Activated CD4-positive, alpha-beta T cell treated with anti-CD3 and anti-CD28 coated beads, Interleukin-2, amount 10 ng/mL, durations not matched to agents 7 days and 5 days (primary cell): ENCODE results near the gene RXFP2. TPM values are rescaled to one million over a fixed set of nuclear protein-coding genes. Genes with fewer than 3 reads are reported as not detected.
A peak's percentile ranks its signal among the peaks of the same experiment; 100 is the strongest.

Experiments
- CTCF ChIA-PET: fragments of 350-600 bp; sonication (Branson Sonifier 250); formaldehyde crosslinking; loops from one replicate; lab custom pipeline; 2021; ENCODE audit warnings: antibody characterized with exemption; lab: Charles Lee
- POLR2A ChIA-PET: fragments of 350-600 bp; sonication (Branson Sonifier 250); formaldehyde crosslinking; loops from one replicate; lab custom pipeline; 2021; ENCODE audit warnings: antibody characterized with exemption; lab: Charles Lee
- DNase-seq: peaks from one replicate; pipeline ENCODE4 v3.0.0-alpha.2; 2020
- H3K27ac Mint-ChIP-seq: one replicate; pipeline ENCODE4 v1.8.0; 2021; ENCODE audit warnings: mild to moderate bottlenecking, moderate library complexity, mixed read lengths
- H3K27me3 Mint-ChIP-seq: one replicate; pipeline ENCODE4 v1.8.0; 2021; ENCODE audit warnings: mixed read lengths
- H3K36me3 Mint-ChIP-seq: one replicate; pipeline ENCODE4 v1.8.0; 2021; ENCODE audit warnings: low read depth, mixed read lengths
- H3K4me1 Mint-ChIP-seq: one replicate; pipeline ENCODE4 v1.8.0; 2021; ENCODE audit warnings: mixed read lengths
- H3K4me3 Mint-ChIP-seq: one replicate; pipeline ENCODE4 v1.8.0; 2021; ENCODE audit warnings: mild to moderate bottlenecking, moderate library complexity, mixed read lengths
- H3K9me3 Mint-ChIP-seq: one replicate; pipeline ENCODE4 v1.8.0; 2021; ENCODE audit warnings: mixed read lengths
- total RNA-seq, 2 experiments: library from RNA; stranded (reverse); gene quantifications; one replicate each; pipeline ENCODE4 v1.2.3, GENCODE V29; 2021

Gene RXFP2
- total RNA-seq, 2 experiments from 2014 or later = not detected

DNA sequence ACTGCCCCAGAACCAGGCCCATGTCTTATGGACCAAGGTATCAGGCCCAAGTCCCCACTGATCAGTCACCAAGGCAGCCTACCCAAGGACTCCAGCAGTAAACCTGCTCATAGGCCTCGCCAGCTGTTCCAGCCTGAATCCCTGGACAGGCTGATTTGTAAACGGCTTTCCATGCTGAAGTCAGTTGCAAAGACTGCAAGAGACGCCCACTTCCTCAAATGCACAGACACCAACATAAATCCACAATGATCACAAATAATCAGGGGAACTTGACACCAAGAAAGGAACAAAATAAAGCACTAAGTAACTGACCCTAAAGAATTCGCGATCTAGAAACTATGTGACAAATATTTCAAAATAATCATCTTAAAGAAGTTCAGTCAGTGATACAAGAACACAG is 75.2 kb downstream of the RXFP2 start:
- H3K36me3 Mint-ChIP-seq = peaks cover 5% of the 10 kb centered on the region
- ChIA-PET POLR2A (no interaction called here), CTCF (no interaction called here)
- no peak for DNase-seq
- H3K27ac Mint-ChIP-seq = no peak overlapping the region
- no peaks in the 10 kb centered on the region for H3K4me1 Mint-ChIP-seq
- peaks cover 11% of the 10 kb centered on the region for H3K27me3 Mint-ChIP-seq
- peaks cover 15% of the 10 kb centered on the region for H3K9me3 Mint-ChIP-seq
- H3K4me3 Mint-ChIP-seq = no peak overlapping the region

DNA sequence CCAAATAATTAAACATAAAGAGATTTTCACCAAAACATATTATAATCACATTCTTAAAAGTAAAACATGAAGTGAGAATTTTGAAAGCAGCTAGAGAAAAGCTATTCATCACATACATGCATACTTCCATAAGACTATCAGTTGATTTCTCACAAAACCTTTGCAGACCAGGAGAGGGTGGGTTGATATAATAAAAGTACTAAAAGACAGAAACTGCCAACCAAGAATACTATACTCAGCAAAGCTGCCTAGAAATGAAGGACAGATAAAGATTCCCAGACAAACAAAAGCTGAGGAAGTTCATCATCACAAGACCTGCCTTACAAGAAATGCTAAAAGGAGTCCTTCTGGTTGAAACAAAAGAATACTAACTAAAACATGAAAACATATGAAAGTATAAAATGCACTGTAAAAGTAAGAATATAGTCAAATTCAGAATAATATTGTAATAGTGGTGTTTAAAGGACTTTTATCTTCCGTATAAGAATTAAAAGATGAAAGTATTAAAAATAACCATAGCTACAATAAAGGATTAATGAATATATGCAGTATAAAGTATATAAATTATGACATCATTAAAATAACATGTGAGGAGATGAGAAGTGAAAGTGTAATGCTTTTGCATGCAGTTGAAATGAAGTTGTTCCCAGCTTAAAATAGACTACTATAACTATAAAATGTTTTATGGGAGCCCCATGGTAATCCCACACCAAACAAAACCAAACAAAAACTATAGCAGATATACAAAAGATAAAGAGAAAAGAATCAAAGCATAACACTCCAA is 76.2 kb downstream of the RXFP2 start:
- no peak for DNase-seq
- CTCF ChIA-PET = no interaction called here
- Mint-ChIP-seq H3K36me3 (peaks cover 5% of the 10 kb centered on the region), H3K27me3 (peaks cover 11% of the 10 kb centered on the region), H3K9me3 (peaks cover 13% of the 10 kb centered on the region), H3K27ac (no peak overlapping the region), H3K4me3 (no peak overlapping the region), H3K4me1 (no peaks in the 10 kb centered on the region)
- POLR2A ChIA-PET = no interaction called here

DNA sequence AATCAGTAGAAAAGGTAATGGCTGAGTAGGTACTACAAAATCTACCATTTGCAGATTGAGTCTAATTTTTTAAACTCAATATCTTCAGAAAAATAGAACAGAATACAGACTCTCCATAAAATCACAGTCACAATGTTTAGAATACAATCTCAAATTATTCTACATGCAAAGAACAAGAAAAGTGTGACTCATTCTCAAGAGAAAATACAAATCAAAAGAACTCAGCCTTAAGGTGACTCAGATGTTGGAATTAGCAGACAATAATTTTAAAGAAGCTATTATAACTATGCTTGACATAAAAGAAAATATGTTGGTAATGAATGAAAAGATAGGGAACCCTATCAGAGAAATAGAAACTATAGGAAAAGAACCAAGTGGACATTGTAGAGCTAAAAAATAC is 78.9 kb downstream of the RXFP2 start:
- H3K27me3 Mint-ChIP-seq = peaks cover 10% of the 10 kb centered on the region
- POLR2A ChIA-PET = no interaction called here
- CTCF ChIA-PET = interaction anchor here (0.6 kb wide), 1 partner anchor 10 kb away, joined by 3 read pairs; no protein-coding TSS in a partner anchor
- peaks cover 4% of the 10 kb centered on the region for H3K36me3 Mint-ChIP-seq
- no peak overlapping the region for H3K4me3 Mint-ChIP-seq
- H3K9me3 Mint-ChIP-seq = peaks cover 9% of the 10 kb centered on the region
- H3K27ac Mint-ChIP-seq = no peak overlapping the region
- DNase-seq = no peak
- H3K4me1 Mint-ChIP-seq = no peaks in the 10 kb centered on the region

DNA sequence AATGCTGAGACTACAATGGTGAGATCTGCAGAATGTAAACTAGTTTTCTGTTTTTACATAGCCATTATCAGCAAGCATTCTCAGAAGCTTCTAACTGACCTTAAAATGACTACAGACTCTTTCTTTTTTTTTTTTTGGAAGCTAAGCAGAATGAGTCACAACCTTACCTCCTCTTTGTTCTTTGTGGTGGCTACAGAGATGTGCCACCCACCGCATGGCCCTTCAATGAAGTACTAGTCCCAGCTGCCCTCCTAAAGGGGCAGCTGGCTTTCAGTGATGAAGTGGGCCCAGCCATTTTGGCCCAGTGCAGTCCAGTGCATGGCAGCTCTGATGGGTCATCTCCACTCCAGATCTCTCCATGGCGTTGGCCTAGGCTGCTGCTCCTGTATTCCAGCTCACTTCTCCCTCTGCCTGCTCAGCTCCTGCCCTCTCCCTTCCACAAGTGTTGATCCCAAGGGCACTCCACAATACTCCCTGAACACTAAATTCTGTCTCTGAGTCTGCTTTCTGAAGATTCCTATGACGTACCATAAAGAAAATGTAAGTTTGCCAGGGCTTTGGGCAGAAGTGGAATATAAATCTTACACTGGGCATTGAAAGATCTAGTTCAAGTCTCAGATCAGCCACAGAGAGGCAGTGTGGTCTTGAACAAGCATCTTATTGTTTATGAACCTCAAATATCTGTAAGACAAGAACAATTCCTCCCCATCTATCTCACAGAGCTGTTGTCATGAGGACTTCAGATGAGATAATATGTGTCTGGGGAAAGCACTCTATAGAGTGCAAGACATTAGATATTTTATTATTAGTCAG is 85.6 kb downstream of the RXFP2 start:
- POLR2A ChIA-PET = no interaction called here

DNA sequence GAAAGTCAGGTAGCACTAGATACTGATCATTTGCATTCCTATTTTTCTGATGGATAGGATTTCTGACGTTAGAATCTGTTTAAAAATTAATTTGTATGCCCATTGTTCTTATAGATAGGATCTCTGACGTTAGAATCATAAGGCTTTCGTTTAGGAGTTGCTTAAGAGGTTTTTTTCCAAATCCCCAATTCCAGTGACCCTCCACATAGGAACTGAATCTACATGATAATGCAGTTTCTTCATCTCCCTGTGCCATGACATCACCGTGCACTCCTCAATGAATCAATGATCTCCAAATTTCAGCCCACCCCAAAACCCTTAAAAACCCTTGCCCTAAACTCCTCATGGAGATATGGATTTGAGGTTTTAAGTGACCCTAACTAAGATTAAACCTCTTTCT is 87.2 kb downstream of the RXFP2 start:
- CTCF ChIA-PET = no interaction called here

More for the DNA sequence above, 85.6 kb downstream of the RXFP2 start:
- Mint-ChIP-seq H3K4me1 (peaks cover 3% of the 10 kb centered on the region), H3K9me3 (no peaks in the 10 kb centered on the region), H3K27me3 (peaks cover 8% of the 10 kb centered on the region), H3K4me3 (no peak overlapping the region), H3K27ac (peak overlapping the region; percentile 65), H3K36me3 (no peaks in the 10 kb centered on the region)
- DNase-seq = no peak
- CTCF ChIA-PET = no interaction called here

DNA sequence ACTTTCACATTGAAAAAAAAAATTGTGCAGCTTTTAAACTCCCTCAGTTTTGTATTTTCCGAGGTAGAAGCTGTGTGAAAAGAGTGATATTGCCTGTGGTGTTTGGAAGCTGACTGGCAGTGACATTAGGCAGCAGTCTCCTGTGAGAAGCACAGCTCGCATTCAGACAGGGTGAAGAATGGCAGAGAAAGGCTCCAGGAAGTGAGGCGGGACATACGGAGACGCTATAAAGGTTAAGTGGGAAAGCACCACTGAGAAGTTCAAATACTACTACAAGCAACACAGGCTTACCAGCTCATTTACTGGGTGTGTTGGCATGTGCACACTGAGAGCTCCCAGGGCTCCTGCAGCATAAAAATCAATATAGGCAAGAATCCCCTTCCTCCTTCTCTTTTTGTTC is 88.4 kb downstream of the RXFP2 start:
- Mint-ChIP-seq H3K27me3 (peaks cover 8% of the 10 kb centered on the region), H3K4me1 (peaks cover 3% of the 10 kb centered on the region), H3K4me3 (no peak overlapping the region), H3K27ac (no peak overlapping the region), H3K36me3 (no peaks in the 10 kb centered on the region), H3K9me3 (no peaks in the 10 kb centered on the region)
- CTCF ChIA-PET = no interaction called here
- POLR2A ChIA-PET = no interaction called here
- no peak for DNase-seq

More for the DNA sequence above, 87.2 kb downstream of the RXFP2 start:
- peaks cover 8% of the 10 kb centered on the region for H3K27me3 Mint-ChIP-seq
- no peak overlapping the region for H3K27ac Mint-ChIP-seq
- no peaks in the 10 kb centered on the region for H3K36me3 Mint-ChIP-seq
- H3K4me3 Mint-ChIP-seq = no peak overlapping the region
- DNase-seq = no peak
- no peaks in the 10 kb centered on the region for H3K9me3 Mint-ChIP-seq
- POLR2A ChIA-PET = no interaction called here
- peaks cover 3% of the 10 kb centered on the region for H3K4me1 Mint-ChIP-seq

DNA sequence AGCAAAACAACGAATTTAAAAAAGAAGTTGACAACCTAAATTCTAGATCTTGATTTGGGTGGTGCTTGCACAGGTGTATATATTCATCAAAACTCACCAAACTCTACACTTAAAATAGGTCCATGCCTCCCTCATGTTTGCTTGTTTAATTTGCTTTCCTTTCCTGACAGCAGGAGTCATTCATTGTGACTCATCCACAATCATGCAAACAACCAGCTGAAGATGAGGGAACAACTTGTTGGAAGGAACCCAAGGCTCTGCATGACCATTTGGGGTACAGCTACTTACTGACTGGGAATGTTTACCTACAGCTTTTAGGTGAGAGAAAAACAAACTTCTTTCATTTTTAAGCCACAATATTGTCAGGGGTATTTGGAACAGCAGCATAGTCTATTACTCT is 96.6 kb downstream of the RXFP2 start:
- H3K36me3 Mint-ChIP-seq = no peaks in the 10 kb centered on the region
- H3K4me3 Mint-ChIP-seq = no peak overlapping the region
- peaks cover 23% of the 10 kb centered on the region for H3K27me3 Mint-ChIP-seq
- no peaks in the 10 kb centered on the region for H3K9me3 Mint-ChIP-seq
- H3K27ac Mint-ChIP-seq = no peak overlapping the region
- ChIA-PET POLR2A (no interaction called here), CTCF (interaction anchor here (1.1 kb wide), 1 partner anchor 9 kb away, joined by 3 read pairs; no protein-coding TSS in a partner anchor)
- no peak for DNase-seq
- H3K4me1 Mint-ChIP-seq = no peaks in the 10 kb centered on the region

DNA sequence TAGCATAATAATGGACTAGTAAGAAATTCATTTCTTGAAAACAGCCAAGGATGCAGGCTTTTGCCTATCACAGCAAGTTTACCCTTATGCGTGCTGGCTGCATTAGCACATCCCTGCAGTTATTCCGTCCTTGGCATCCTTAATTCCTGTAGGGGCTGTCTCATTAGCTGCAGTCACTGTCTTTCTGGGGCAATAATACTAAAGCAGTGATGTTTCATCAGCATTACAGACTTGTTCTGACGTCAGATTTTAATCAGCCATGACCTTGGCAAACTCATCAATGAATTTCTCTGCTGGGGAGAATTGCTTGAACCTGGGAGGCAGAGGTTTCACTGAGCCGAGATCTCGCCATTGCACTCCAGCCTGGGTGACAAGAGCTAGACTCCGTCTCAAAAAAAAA is 103.7 kb downstream of the RXFP2 start:
- H3K27ac Mint-ChIP-seq = no peak overlapping the region
- no peak for DNase-seq
- H3K36me3 Mint-ChIP-seq = no peaks in the 10 kb centered on the region
- H3K4me1 Mint-ChIP-seq = peaks cover 24% of the 10 kb centered on the region
- CTCF ChIA-PET = interaction anchor here (0.9 kb wide), 1 partner anchor 11 kb away, joined by 3 read pairs; no protein-coding TSS in a partner anchor
- H3K27me3 Mint-ChIP-seq = peaks cover 58% of the 10 kb centered on the region
- POLR2A ChIA-PET = no interaction called here
- no peaks in the 10 kb centered on the region for H3K9me3 Mint-ChIP-seq
- H3K4me3 Mint-ChIP-seq = no peak overlapping the region

DNA sequence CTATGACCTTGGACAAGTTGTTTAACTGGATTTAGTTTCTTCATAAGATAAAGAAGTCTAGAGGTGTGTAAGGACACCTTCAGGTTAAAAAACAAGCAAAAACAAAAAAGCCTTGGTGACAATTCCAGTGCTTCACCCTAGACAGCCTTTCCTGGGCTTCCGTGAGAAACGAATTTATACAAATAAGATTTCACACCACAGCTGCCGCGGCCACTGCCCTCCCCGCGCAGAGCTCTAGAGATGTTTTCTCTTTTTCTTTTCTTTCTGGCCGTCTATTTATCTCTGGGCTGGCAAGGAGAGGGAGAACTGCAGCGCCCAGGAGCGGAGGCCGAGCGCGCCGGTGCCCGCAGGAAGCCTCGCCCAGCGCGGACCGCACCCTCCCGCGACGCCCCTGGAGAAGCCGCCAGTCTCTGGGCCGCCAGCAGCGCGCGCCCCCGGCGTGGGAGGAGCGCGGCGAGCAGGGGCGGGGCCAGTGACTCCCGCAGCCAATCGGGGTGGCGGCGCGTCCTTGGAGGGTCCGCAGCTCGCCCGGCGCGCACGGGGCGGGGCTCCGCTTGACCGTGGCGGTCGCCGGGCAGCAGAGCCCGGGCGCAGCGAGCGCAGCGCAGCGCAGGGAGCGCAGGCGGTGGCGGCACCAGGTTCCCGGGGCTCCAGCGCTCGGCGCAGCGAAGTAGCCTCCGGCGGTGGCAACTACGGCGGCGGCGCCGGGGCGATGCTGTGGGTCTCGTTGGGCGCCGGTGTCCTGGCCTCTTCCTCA is 107.0 kb downstream of the RXFP2 start:
- ChIA-PET CTCF (interaction anchor here (1.1 kb wide), 1 partner anchor 10 kb away, joined by 5 read pairs; no protein-coding TSS in a partner anchor), POLR2A (no interaction called here)
- DNase-seq = peak; percentile 77
- H3K27me3 Mint-ChIP-seq = peaks cover 62% of the 10 kb centered on the region
- no peaks in the 10 kb centered on the region for H3K9me3 Mint-ChIP-seq
- peak overlapping the region; percentile 80 for H3K27ac Mint-ChIP-seq
- H3K4me3 Mint-ChIP-seq = peak overlapping the region; percentile 78
- peaks cover 29% of the 10 kb centered on the region for H3K4me1 Mint-ChIP-seq
- H3K36me3 Mint-ChIP-seq = no peaks in the 10 kb centered on the region

DNA sequence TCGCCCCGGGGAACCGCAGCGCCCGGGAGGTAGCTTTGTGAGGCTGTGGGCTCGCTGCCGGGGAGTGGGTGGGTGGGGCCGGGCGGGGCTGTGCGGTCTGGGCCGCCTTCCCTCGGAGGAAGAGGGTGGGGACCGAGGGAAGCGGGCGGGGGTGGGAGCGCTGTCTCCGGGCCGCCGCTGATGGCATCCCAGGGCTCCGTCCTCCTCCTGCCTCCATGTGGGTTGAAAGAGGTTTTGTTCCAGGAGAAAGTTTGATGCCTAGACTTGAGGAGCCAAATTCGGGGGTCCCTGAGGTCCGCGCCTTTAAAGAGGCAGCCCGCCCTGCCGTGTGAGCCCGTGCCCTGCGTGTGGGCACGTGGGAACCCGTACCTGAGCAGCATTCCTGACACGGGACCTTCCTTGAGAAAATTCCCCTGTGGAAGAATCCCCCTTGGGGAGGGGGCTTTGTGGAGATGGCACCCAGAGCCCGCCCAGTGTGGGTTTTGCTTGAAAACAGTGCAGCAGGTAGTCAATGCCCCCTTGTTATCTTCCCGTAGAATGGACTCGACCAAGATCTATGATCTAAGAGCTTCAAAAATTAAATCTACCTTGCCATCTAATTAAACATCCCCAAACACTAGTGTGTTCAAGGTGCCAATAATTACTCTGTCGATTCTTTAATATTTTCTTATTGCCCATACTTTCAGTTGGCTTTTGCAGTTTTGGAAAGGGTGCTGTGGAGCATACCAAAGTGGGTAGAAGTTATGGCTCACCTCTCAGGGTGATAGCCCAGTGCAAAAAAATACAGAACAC is 107.8 kb downstream of the RXFP2 start:
- Mint-ChIP-seq H3K4me1 (peaks cover 29% of the 10 kb centered on the region), H3K27me3 (peaks cover 62% of the 10 kb centered on the region), H3K4me3 (peak overlapping the region; percentile 59), H3K36me3 (no peaks in the 10 kb centered on the region), H3K27ac (peak overlapping the region; percentile 16), H3K9me3 (no peaks in the 10 kb centered on the region)
- POLR2A ChIA-PET = no interaction called here
- CTCF ChIA-PET = interaction anchor here (1.1 kb wide), 1 partner anchor 10 kb away, joined by 5 read pairs; no protein-coding TSS in a partner anchor
- DNase-seq = no peak

DNA sequence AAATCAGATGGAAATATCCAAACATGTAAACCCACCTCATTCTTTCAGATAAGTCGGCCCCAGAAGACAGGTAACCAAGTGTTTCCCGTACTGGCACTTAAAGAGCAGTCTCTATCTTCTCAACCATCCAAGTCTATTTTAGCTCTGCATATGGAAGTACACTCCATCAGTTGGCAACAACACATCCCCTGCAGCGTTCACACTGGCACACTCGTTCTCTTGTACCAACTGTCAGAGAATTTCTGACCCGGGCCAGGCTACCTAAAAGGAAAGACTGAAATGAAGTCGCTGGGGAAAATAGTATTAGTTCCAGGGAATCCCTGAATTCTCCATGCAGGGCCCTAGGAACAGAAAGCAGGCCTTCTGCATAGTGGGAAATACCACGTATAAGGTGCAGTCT is 109.3 kb downstream of the RXFP2 start:
- Mint-ChIP-seq H3K4me1 (peaks cover 29% of the 10 kb centered on the region), H3K9me3 (no peaks in the 10 kb centered on the region), H3K27ac (no peak overlapping the region), H3K4me3 (no peak overlapping the region), H3K36me3 (no peaks in the 10 kb centered on the region), H3K27me3 (peaks cover 55% of the 10 kb centered on the region)
- POLR2A ChIA-PET = no interaction called here
- CTCF ChIA-PET = no interaction called here
- DNase-seq = no peak

DNA sequence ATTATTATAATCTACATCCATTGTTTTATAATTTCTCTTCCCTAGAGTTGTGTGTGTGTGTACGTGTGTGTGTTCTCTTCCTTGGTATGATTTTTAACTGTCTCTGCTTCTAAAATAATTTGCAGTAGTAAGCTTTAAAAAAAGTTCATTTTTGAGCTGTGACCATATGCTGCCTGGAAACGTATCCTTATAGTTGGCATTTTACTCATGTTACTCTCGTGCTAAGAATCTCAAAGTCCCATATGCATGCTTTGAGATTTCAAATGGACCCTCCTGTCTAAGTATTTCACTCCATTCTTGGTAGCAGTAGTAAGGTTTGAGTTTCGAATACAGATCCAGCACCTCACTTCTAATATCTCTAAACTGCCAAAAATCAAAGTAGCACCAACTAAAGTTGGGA is 109.9 kb downstream of the RXFP2 start:
- H3K27me3 Mint-ChIP-seq = peaks cover 51% of the 10 kb centered on the region
- POLR2A ChIA-PET = no interaction called here
- no peak overlapping the region for H3K4me3 Mint-ChIP-seq
- CTCF ChIA-PET = no interaction called here
- H3K9me3 Mint-ChIP-seq = no peaks in the 10 kb centered on the region
- H3K36me3 Mint-ChIP-seq = no peaks in the 10 kb centered on the region
- DNase-seq = no peak
- H3K4me1 Mint-ChIP-seq = peaks cover 29% of the 10 kb centered on the region
- H3K27ac Mint-ChIP-seq = no peak overlapping the region
